H1 (cell line): ENCODE results near the gene CCDC102A. TPM values are rescaled to one million over a fixed set of nuclear protein-coding genes. Genes with fewer than 3 reads are reported as not detected.
A peak's percentile ranks its signal among the peaks of the same experiment; 100 is the strongest.

Experiments
- EGR1 ChIP-seq: IDR thresholded peaks from 2 replicates; pipeline ENCODE4 v1.6.1; 2011; ENCODE audit warnings: low read depth, low read length, borderline replicate concordance
- MAX ChIP-seq: IDR thresholded peaks from 2 replicates; pipeline ENCODE4 v1.6.1; 2012; ENCODE audit warnings: inconsistent platforms
- RAD21 ChIP-seq, 2 experiments: IDR thresholded peaks in 1 of 2; conservative IDR thresholded peaks in 1 of 2; 2 replicates each; pipeline ENCODE4 v1.6.1; 2011; ENCODE audit warnings: low read depth in 2 of 2, low read length in 2 of 2, improper control_type of control experiment in 1 of 2, inconsistent platforms in 1 of 2, mild to moderate bottlenecking in 1 of 2, moderate library complexity in 1 of 2
- TBP ChIP-seq: IDR thresholded peaks from 2 replicates; pipeline ENCODE4 v1.6.1; 2011; ENCODE audit warnings: low read depth, low read length, improper control_type of control experiment
- polyA plus RNA-seq, 7 experiments: library from polyadenylated mRNA; depleted of rRNA in 3 of 7; stranded (reverse) in 5 of 7; unstranded in 2 of 7; fragments of >200 nt in 5 of 7; fragments of 200-250 nt in 2 of 7; gene quantifications; 1 replicate in 5 of 7; 2 replicates in 1 of 7; 4 replicates in 1 of 7; pipeline versions ENCODE4 v1.2.1 to v1.2.3, GENCODE V29; 2011 to 2013; ENCODE audit warnings: missing spikeins in 2 of 7, mixed read lengths in 2 of 7
- total RNA-seq: library from RNA; stranded (reverse); fragmentation: NEBNext Ultra II Directional; extraction: Animal tissue kit (Norgen Biotek cat#: 25700); gene quantifications from 2 replicates; pipeline ENCODE4 v1.2.1, GENCODE V29; 2021

The CCDC102A gene
- total and polyA plus RNA-seq, 2 of the 8 experiments (the other 6 are each of a cell fraction or from before 2014, with no cell fraction given): 4.0 to 7.5 TPM

- TF ChIP-seq MAX (peak; percentile 43), EGR1 (peak; percentile 43; the same call in 1 of the 2 replicates), RAD21 (IDR thresholded peaks at IDR 0.05 in 1 of 2, conservative IDR thresholded peaks at IDR 0.05 in 1 of 2; ENCODE audit: low read depth in 2 of 2, low read length in 2 of 2) (no peak), TBP (0 out of 2 replicates have a peak, but pooled peaks have one; percentile 33)
Measured at GRCh38 chr16:57528499-57529390, 7.6 kb downstream of the CCDC102A start (continued).
